Measurements from ENCODE around the gene LAMA3. TPM values are rescaled to one million over a fixed set of nuclear protein-coding genes. Genes with fewer than 3 reads are reported as not detected.

The LAMA3 gene
- total RNA-seq, 1 experiment from 2014 or later, result 5.6 TPM

- no peak for ATAC-seq
- H3K4me1 ChIP-seq (ENCODE audit: control insufficient read depth in 1 of 2, insufficient read depth in 2 of 2, low read length in 2 of 2), result no peaks in the 10 kb centered on the region
- H4K20me1 ChIP-seq (ENCODE audit: insufficient read depth), result no peaks in the 10 kb centered on the region
- H2AFZ ChIP-seq (ENCODE audit: low read depth, low read length, poor library complexity, severe bottlenecking), result no peak overlapping the region
- ChIA-PET POLR2A (no interaction called here), RAD21 (ENCODE audit: low non-redundant PET in 1 of 2, low total read pairs in 2 of 2, uncharacterized antibody in 2 of 2, unreplicated experiment in 2 of 2) (no interaction called here), CTCF (no interaction called here)
- H3K4me3 ChIP-seq (replicated peaks in 1 of 2; ENCODE audit: low read depth in 1 of 2, low read length in 2 of 2), result no peak overlapping the region
- H3K27me3 ChIP-seq (ENCODE audit: insufficient read depth, low read length), result no peaks in the 10 kb centered on the region
- TF ChIP-seq POLR2AphosphoS5 (IDR thresholded peaks at IDR 0.05; ENCODE audit: low read depth, low read length) (no peak), POLR2A (IDR thresholded peaks at IDR 0.05; ENCODE audit: borderline replicate concordance, extremely low read depth, insufficient read depth, insufficient read length) (no peak), CBX3 (IDR thresholded peaks at IDR 0.05; ENCODE audit: low read depth) (no peak), EZH2phosphoT487 (IDR thresholded peaks at IDR 0.05; ENCODE audit: borderline replicate concordance) (no peak), CEBPB (IDR thresholded peaks at IDR 0.05; ENCODE audit: low read depth) (no peak), EZH2 (IDR thresholded peaks at IDR 0.05) (no peak)
- TF ChIP-seq, protein P1, sequence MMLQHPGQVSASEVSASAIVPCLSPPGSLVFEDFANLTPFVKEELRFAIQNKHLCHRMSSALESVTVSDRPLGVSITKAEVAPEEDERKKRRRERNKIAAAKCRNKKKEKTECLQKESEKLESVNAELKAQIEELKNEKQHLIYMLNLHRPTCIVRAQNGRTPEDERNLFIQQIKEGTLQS (IDR thresholded peaks at IDR 0.05), result no peak
- no peak for DNase-seq (ENCODE audit: low read depth, low spot score)
- H3K79me2 ChIP-seq (ENCODE audit: insufficient read depth, low read length), result no peaks in the 10 kb centered on the region
- H3K9me3 ChIP-seq (ENCODE audit: control insufficient read depth in 1 of 2, insufficient read depth in 1 of 2, low read depth in 1 of 2, low read length in 2 of 2), result no peaks in the 10 kb centered on the region
- intact Hi-C loops (cut with micrococcal nuclease), result no loop called here
- H3K9ac ChIP-seq (ENCODE audit: low read length), result no peak overlapping the region
- BruUV-seq (replicated peaks), result no TSS peak
- H3K4me2 ChIP-seq (ENCODE audit: low read length), result no peak overlapping the region
- H3K36me3 ChIP-seq (ENCODE audit: control insufficient read depth in 1 of 2, insufficient read depth in 2 of 2, low read length in 2 of 2), result no peaks in the 10 kb centered on the region
- H3K9me2 ChIP-seq (ENCODE audit: insufficient read depth), result no peaks in the 10 kb centered on the region
- H3K27ac ChIP-seq (ENCODE audit: low read depth, low read length), result no peak overlapping the region
Measured at GRCh38 chr18:23648456-23648855, 40.8 kb upstream of the LAMA3 start.

DNA sequence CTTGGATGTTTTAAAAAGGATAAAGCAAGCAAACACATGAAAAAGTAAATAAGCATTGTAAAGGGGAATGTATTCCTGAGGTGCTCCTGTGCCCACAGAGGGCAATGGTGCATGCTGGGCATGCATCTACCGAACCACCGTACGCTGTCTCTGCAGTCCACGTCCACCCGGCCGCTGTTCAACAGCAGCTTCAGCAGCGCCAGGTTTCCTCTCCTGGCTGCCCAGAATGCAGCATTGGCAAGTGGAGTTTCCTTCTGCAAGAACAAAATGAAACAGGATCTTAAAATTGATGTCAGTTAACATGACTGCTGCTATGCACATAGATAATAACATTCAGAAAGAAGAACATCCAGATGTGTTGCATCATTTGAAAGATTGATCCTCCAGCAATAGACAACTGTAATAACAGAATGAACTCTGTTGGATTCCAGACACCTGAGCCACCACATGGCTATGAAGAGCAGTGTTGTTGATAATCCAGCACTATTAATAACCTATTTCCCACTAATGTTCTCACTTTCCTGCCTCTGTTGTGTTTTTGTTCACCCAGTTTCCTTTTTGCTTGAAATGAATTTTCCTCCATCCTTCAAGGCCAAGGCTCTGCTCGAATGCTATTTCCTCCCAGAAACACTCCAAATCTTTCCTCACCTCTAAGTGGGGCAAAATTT lies 40.2 kb upstream of the LAMA3 start:
- intact Hi-C loops (cut with micrococcal nuclease), result no loop called here
- no peak overlapping the region for H2AFZ ChIP-seq (ENCODE audit: low read depth, low read length, poor library complexity, severe bottlenecking)
- no TSS peak for BruUV-seq (replicated peaks)

More for the DNA sequence above, 40.2 kb upstream of the LAMA3 start:
- ChIA-PET POLR2A (no interaction called here), CTCF (no interaction called here), RAD21 (ENCODE audit: low non-redundant PET in 1 of 2, low total read pairs in 2 of 2, uncharacterized antibody in 2 of 2, unreplicated experiment in 2 of 2) (no interaction called here)
- no peak for TF ChIP-seq SP1 (IDR thresholded peaks at IDR 0.05; ENCODE audit: low read depth)
- no peak for TF ChIP-seq ELF1 (IDR thresholded peaks at IDR 0.05; ENCODE audit: borderline replicate concordance, low read depth)
- TF ChIP-seq ZBTB33 (IDR thresholded peaks at IDR 0.05; ENCODE audit: extremely low read depth, insufficient replicate concordance, low read length), result no peak
- TF ChIP-seq POLR2A (IDR thresholded peaks at IDR 0.05; ENCODE audit: borderline replicate concordance, extremely low read depth, insufficient read depth, insufficient read length), result no peak
- DNase-seq (ENCODE audit: low read depth, low spot score), result no peak
- Histone ChIP-seq H3K4me3 (replicated peaks in 1 of 2; ENCODE audit: low read depth in 1 of 2, low read length in 2 of 2) (no peak overlapping the region), H3K27ac (ENCODE audit: low read depth, low read length) (no peak overlapping the region), H3K9me3 (ENCODE audit: control insufficient read depth in 1 of 2, insufficient read depth in 1 of 2, low read depth in 1 of 2, low read length in 2 of 2) (no peaks in the 10 kb centered on the region), H3K4me1 (ENCODE audit: control insufficient read depth in 1 of 2, insufficient read depth in 2 of 2, low read length in 2 of 2) (no peaks in the 10 kb centered on the region), H3K36me3 (ENCODE audit: control insufficient read depth in 1 of 2, insufficient read depth in 2 of 2, low read length in 2 of 2) (no peaks in the 10 kb centered on the region), H3K9me2 (ENCODE audit: insufficient read depth) (no peaks in the 10 kb centered on the region), H3K79me2 (ENCODE audit: insufficient read depth, low read length) (no peaks in the 10 kb centered on the region), H3K9ac (ENCODE audit: low read length) (no peak overlapping the region), H4K20me1 (ENCODE audit: insufficient read depth) (no peaks in the 10 kb centered on the region), H3K4me2 (ENCODE audit: low read length) (no peak overlapping the region), H3K27me3 (ENCODE audit: insufficient read depth, low read length) (no peaks in the 10 kb centered on the region)
- ATAC-seq, result no peak

Measured in HCT116 (cell line).